HEK293 (cell line): ENCODE measurements around the gene SH3RF1.

Source experiments
- CTCF ChIA-PET: fragments of 350-600 bp; formaldehyde crosslinking; extraction: SDS; loops from one replicate; lab custom pipeline; 2021; ENCODE audit warnings: antibody characterized with exemption; lab: Yijun Ruan, JAX
- POLR2A ChIA-PET: fragments of 300-600 bp; formaldehyde crosslinking; extraction: SDS; loops from one replicate; lab custom pipeline; 2020; ENCODE audit warnings: antibody characterized with exemption, inconsistent platforms; lab: Yijun Ruan, JAX
- H3K27ac ChIP-seq: fragments of 200-500 bp; sonication (Bioruptor generic); 2 replicates; pipeline ENCODE4 v1.5.1; 2014; ENCODE audit warnings: low read depth, low read length, control low read depth, inconsistent platforms; ENCODE audit errors: extremely low read depth
- H3K36me3 ChIP-seq, 2 experiments: fragments of 200-500 bp in 1 of 2; sonication (Bioruptor generic) in 1 of 2; 1 replicate in 1 of 2; 2 replicates in 1 of 2; pipeline ENCODE4 v1.5.1; 2014 to 2017; ENCODE audit warnings: inconsistent platforms in 2 of 2, low read length in 2 of 2; ENCODE audit not compliant: control insufficient read depth in 2 of 2, insufficient read depth in 1 of 2
- H3K4me1 ChIP-seq: fragments of 200-500 bp; sonication (Bioruptor generic); 2 replicates; pipeline ENCODE4 v1.5.1; 2014; ENCODE audit warnings: mild to moderate bottlenecking, low read length, inconsistent platforms; ENCODE audit not compliant: control insufficient read depth, insufficient read depth
- H3K4me3 ChIP-seq: 2 replicates; pipeline ENCODE4 v1.5.1; 2011; ENCODE audit warnings: low read depth, mild to moderate bottlenecking, control low read depth, low read length, moderate library complexity
- H3K9me3 ChIP-seq: fragments of 200-500 bp; sonication (Bioruptor generic); 2 replicates; pipeline ENCODE4 v1.5.1; 2014; ENCODE audit warnings: low read depth, low read length, inconsistent platforms; ENCODE audit not compliant: control insufficient read depth, insufficient read depth
- MYNN ChIP-seq: fragments of 450-650 bp; formaldehyde crosslinking; IDR thresholded peaks from 2 replicates; pipeline ENCODE4 v1.5.1; 2016; ENCODE audit warnings: missing biosample characterization, missing genetic modification characterization, borderline replicate concordance
- REPIN1 ChIP-seq: fragments of 450-650 bp; formaldehyde crosslinking; IDR thresholded peaks from 2 replicates; pipeline ENCODE4 v1.5.1; 2017; ENCODE audit warnings: missing biosample characterization, missing genetic modification characterization, low read depth
- SP2 ChIP-seq: fragments of 450-650 bp; formaldehyde crosslinking; IDR thresholded peaks from 2 replicates; pipeline ENCODE4 v1.5.1; 2016; ENCODE audit warnings: missing biosample characterization, missing genetic modification characterization
- TRIM28 ChIP-seq: IDR thresholded peaks from 2 replicates; pipeline ENCODE4 v1.6.1; 2011; ENCODE audit warnings: low read length, control low read depth, borderline replicate concordance
- ZBTB17 ChIP-seq: fragments of 450-650 bp; formaldehyde crosslinking; IDR thresholded peaks from 2 replicates; pipeline ENCODE4 v1.5.1; 2016; ENCODE audit warnings: missing biosample characterization, missing genetic modification characterization
- ZBTB20 ChIP-seq: fragments of 450-650 bp; formaldehyde crosslinking; IDR thresholded peaks from 2 replicates; pipeline ENCODE4 v1.5.1; 2016; ENCODE audit warnings: missing biosample characterization, missing genetic modification characterization
- ZIC2 ChIP-seq: fragments of 450-650 bp; formaldehyde crosslinking; IDR thresholded peaks from 2 replicates; pipeline ENCODE4 v1.5.1; 2016; ENCODE audit warnings: missing biosample characterization, missing genetic modification characterization
- ZNF155 ChIP-seq: fragments of 450-650 bp; formaldehyde crosslinking; IDR thresholded peaks from 2 replicates; pipeline ENCODE4 v1.5.1; 2016; ENCODE audit warnings: missing biosample characterization, missing genetic modification characterization
- ZNF211 ChIP-seq: fragments of 450-650 bp; formaldehyde crosslinking; IDR thresholded peaks from 2 replicates; pipeline ENCODE4 v1.5.1; 2016; ENCODE audit warnings: low read depth, missing biosample characterization, missing genetic modification characterization
- ZNF311 ChIP-seq: fragments of 450-650 bp; formaldehyde crosslinking; IDR thresholded peaks from 2 replicates; pipeline ENCODE4 v1.5.1; 2017; ENCODE audit warnings: missing biosample characterization, missing genetic modification characterization, borderline replicate concordance
- ZNF416 ChIP-seq: fragments of 450-650 bp; formaldehyde crosslinking; IDR thresholded peaks from 2 replicates; pipeline ENCODE4 v1.5.1; 2016; ENCODE audit warnings: missing biosample characterization, missing genetic modification characterization
- ZNF433 ChIP-seq: fragments of 450-650 bp; formaldehyde crosslinking; IDR thresholded peaks from 2 replicates; pipeline ENCODE4 v1.5.1; 2016; ENCODE audit warnings: missing biosample characterization, missing genetic modification characterization, low read depth
- ZNF529 ChIP-seq: fragments of 450-650 bp; formaldehyde crosslinking; IDR thresholded peaks from 2 replicates; pipeline ENCODE4 v1.5.1; 2017; ENCODE audit warnings: missing genetic modification characterization, missing biosample characterization; ENCODE audit not compliant: insufficient replicate concordance
- ZNF560 ChIP-seq: fragments of 450-650 bp; formaldehyde crosslinking; IDR thresholded peaks from 2 replicates; pipeline ENCODE4 v1.5.1; 2017; ENCODE audit warnings: missing biosample characterization, missing genetic modification characterization, borderline replicate concordance
- ZNF561 ChIP-seq: fragments of 450-650 bp; IDR thresholded peaks from 2 replicates; pipeline ENCODE4 v1.5.1; 2018; ENCODE audit warnings: missing biosample characterization, missing genetic modification characterization, borderline replicate concordance
- ZNF600 ChIP-seq: fragments of 450-650 bp; formaldehyde crosslinking; IDR thresholded peaks from 2 replicates; pipeline ENCODE4 v1.5.1; 2016; ENCODE audit warnings: missing biosample characterization, missing genetic modification characterization
- ZNF623 ChIP-seq: fragments of 450-650 bp; formaldehyde crosslinking; IDR thresholded peaks from 2 replicates; pipeline ENCODE4 v1.5.1; 2016; ENCODE audit warnings: missing biosample characterization, missing genetic modification characterization
- ZNF670 ChIP-seq: fragments of 450-650 bp; formaldehyde crosslinking; IDR thresholded peaks from 2 replicates; pipeline ENCODE4 v1.5.1; 2016; ENCODE audit warnings: missing biosample characterization, missing genetic modification characterization, low read depth
- ZNF707 ChIP-seq: fragments of 450-650 bp; formaldehyde crosslinking; IDR thresholded peaks from 2 replicates; pipeline ENCODE4 v1.5.1; 2016; ENCODE audit warnings: missing biosample characterization, missing genetic modification characterization
- ZNF837 ChIP-seq: fragments of 450-650 bp; formaldehyde crosslinking; IDR thresholded peaks from 2 replicates; pipeline ENCODE4 v1.5.1; 2016; ENCODE audit warnings: missing biosample characterization, missing genetic modification characterization
- TF ChIP-seq, protein P1 (sequence below): fragments of 450-650 bp; formaldehyde crosslinking; IDR thresholded peaks from 2 replicates; pipeline ENCODE4 v1.5.1; 2017; ENCODE audit warnings: missing biosample characterization, missing genetic modification characterization
- TF ChIP-seq, protein P2 (sequence below): fragments of 450-650 bp; formaldehyde crosslinking; IDR thresholded peaks from 2 replicates; pipeline ENCODE4 v1.5.1; 2016; ENCODE audit warnings: missing biosample characterization, missing genetic modification characterization
- TF ChIP-seq, protein P3 (sequence below): fragments of 450-650 bp; formaldehyde crosslinking; IDR thresholded peaks from 2 replicates; pipeline ENCODE4 v1.5.1; 2016; ENCODE audit warnings: missing biosample characterization, missing genetic modification characterization, borderline replicate concordance

SH3RF1 gene

DNA sequence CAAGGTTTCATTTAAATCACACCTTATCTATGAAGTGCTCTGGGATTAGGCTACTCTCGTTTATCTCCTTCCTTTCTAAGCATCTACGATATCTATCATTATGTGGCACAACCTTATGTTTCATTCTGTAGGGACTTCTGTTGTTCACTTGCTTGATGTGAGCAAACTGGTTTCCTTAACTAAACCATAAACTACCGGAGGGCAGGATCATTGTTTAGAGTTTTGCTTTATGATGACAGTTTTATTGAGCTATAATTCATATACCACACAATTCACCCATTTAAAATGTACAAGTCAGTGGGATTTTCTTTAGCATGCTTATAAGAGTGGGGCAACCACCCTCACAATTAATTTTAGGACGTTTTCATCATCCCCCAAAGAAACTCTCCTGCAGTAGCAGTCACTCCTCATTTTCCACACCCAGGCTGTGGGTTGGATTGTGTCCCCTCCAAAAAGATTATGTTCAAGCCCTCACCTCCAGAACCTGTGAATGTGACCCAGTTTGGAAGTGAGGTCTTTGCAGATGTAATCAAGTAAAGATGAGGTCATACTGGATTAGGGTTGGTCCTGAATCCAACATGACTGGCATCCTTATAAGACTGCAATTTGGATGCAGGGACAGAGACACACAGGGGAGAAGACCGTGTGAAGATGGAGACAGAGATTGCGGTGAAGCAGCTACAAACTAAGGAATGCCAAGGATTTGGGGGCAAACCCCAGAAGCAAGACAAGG lies 42.1 kb upstream of the SH3RF1 start (continued):
- peak; percentile 61 for TF ChIP-seq TRIM28
- TF ChIP-seq SP2, result no peak; the same call in none of the 2 replicates
- TF ChIP-seq, protein P1, sequence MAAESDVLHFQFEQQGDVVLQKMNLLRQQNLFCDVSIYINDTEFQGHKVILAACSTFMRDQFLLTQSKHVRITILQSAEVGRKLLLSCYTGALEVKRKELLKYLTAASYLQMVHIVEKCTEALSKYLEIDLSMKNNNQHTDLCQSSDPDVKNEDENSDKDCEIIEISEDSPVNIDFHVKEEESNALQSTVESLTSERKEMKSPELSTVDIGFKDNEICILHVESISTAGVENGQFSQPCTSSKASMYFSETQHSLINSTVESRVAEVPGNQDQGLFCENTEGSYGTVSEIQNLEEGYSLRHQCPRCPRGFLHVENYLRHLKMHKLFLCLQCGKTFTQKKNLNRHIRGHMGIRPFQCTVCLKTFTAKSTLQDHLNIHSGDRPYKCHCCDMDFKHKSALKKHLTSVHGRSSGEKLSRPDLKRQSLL (tag by site-specific recombination), result no peak
- TF ChIP-seq ZNF670, result no peak
- no peak for TF ChIP-seq ZNF837
- TF ChIP-seq, protein P2, sequence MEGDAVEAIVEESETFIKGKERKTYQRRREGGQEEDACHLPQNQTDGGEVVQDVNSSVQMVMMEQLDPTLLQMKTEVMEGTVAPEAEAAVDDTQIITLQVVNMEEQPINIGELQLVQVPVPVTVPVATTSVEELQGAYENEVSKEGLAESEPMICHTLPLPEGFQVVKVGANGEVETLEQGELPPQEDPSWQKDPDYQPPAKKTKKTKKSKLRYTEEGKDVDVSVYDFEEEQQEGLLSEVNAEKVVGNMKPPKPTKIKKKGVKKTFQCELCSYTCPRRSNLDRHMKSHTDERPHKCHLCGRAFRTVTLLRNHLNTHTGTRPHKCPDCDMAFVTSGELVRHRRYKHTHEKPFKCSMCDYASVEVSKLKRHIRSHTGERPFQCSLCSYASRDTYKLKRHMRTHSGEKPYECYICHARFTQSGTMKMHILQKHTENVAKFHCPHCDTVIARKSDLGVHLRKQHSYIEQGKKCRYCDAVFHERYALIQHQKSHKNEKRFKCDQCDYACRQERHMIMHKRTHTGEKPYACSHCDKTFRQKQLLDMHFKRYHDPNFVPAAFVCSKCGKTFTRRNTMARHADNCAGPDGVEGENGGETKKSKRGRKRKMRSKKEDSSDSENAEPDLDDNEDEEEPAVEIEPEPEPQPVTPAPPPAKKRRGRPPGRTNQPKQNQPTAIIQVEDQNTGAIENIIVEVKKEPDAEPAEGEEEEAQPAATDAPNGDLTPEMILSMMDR, result no peak
- no peak for TF ChIP-seq ZNF529 (tag by site-specific recombination)
- TF ChIP-seq ZNF311, result no peak
- TF ChIP-seq, protein P3, sequence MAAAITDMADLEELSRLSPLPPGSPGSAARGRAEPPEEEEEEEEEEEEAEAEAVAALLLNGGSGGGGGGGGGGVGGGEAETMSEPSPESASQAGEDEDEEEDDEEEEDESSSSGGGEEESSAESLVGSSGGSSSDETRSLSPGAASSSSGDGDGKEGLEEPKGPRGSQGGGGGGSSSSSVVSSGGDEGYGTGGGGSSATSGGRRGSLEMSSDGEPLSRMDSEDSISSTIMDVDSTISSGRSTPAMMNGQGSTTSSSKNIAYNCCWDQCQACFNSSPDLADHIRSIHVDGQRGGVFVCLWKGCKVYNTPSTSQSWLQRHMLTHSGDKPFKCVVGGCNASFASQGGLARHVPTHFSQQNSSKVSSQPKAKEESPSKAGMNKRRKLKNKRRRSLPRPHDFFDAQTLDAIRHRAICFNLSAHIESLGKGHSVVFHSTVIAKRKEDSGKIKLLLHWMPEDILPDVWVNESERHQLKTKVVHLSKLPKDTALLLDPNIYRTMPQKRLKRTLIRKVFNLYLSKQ (tag by site-specific recombination), result no peak
- TF ChIP-seq ZNF707 (tag by site-specific recombination), result no peak
- no peak for TF ChIP-seq REPIN1 (tag by site-specific recombination)

DNA sequence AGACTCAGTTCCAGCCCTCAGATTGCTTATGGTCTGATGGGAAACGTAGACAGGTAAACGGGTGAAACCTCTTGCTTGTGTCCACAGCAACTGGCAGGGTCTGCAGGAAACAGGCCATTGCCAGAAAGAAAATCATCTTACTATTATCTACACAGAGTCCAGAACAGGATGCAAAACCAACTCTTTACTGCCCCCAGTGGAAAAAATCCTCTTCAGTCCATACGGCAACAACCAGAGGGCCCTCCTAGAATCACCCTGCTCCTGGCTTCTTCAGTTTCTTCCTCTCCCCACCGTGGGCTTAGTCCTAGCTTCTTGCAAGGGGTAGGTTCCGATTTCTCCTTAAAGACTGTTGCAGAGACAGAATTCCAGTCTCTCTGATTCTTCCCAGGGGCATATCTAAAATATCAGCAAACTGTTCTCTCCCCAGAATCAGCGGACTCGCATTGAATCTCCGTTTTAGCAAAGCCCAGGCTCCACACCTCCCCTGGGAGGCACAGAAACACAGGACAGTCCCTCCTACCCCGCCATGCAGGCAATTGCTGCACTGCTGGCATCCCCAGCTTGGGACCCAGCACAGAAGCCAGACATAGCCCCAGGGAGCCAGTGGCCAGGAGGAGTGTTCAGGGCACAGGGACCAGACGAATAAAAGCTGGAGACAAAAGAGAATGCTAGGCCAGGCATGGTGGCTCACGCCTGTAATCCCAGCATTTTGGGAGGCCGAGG lies 41.0 kb upstream of the SH3RF1 start:
- CTCF ChIA-PET, result interaction anchor here (0.6 to 1.3 kb wide), 8 partner anchors 10 to 1008 kb away, joined by 3 to 6 read pairs (median 4); no protein-coding TSS in a partner anchor
- POLR2A ChIA-PET, result no interaction called here
- H3K9me3 ChIP-seq, result no peaks in the 10 kb centered on the region
- H3K27ac ChIP-seq, result no peak overlapping the region; the same call in 1 of the 2 replicates
- no peak overlapping the region for H3K4me3 ChIP-seq
- 0 out of 2 replicates have a peak, but pooled peaks have one; percentile 28 for TF ChIP-seq ZNF707 (tag by site-specific recombination)
- 0 out of 2 replicates have a peak, but pooled peaks have one; percentile 29 for TF ChIP-seq ZBTB17 (tag by site-specific recombination)
- TF ChIP-seq ZNF155 (tag by site-specific recombination), result no peak
- peak; percentile 35; the same call in 1 of the 2 replicates for TF ChIP-seq TRIM28
- peak; percentile 85 for TF ChIP-seq ZIC2 (tag by site-specific recombination)
- TF ChIP-seq ZNF561 (tag by site-specific recombination), result no peak
- peak; percentile 65; the same call in 1 of the 2 replicates for TF ChIP-seq ZNF600 (tag by site-specific recombination)
- no peaks in the 10 kb centered on the region for H3K36me3 ChIP-seq
- peaks cover 18% of the 10 kb centered on the region for H3K4me1 ChIP-seq

DNA sequence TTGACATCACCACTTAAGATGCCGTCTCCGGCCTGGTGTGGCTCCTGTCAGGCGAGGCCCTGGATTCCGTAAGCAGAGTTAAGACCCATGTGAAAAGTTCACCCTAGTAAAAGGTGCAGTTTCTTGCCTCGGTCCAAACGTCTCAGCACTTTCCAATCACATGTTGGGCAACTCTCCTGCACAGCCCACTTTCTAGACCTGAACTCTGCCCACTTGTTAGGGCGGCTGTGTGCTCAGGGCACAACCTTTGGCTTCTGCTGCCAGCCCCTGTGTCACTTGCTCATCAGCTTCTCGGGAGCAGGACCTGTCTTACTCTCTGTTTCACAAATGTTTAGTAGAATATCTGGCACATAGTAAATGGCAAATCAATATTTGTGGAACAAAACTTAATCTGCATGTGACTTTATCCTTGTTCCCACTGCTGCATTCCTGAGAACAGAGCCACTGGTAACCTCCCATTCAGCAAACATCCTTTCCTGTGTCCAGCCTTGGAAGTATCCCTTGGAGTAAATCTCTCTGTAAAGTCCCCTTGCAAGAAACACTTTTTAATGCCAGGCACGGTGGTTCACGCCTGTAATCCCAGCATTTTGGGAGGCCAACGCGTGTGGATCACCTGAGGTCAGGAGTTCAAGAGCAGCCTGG lies 38.7 kb upstream of the SH3RF1 start:
- peaks cover 7% of the 10 kb centered on the region for H3K4me1 ChIP-seq
- H3K9me3 ChIP-seq, result no peaks in the 10 kb centered on the region
- H3K4me3 ChIP-seq, result no peak overlapping the region
- no peaks in the 10 kb centered on the region for H3K36me3 ChIP-seq
- POLR2A ChIA-PET, result no interaction called here
- CTCF ChIA-PET, result no interaction called here
- no peak overlapping the region for H3K27ac ChIP-seq
- TF ChIP-seq ZNF560 (no peak), ZNF433 (tag by site-specific recombination) (no peak), ZNF211 (no peak), ZBTB20 (tag by site-specific recombination) (no peak), ZNF311 (no peak), MYNN (tag by site-specific recombination) (no peak), ZNF623 (tag by site-specific recombination) (no peak), ZNF416 (tag by site-specific recombination) (no peak)
- TF ChIP-seq, protein P1 (tag by site-specific recombination), result no peak
